OCI-LY1 (cell line): Measurements from ENCODE around the gene PTPRJ.

Experiments used
- H2AFZ ChIP-seq: fragments of 200-600 bp; sonication (generic), shearing (Covaris generic); 2 replicates; pipeline ENCODE4 v1.6.0; 2014; ENCODE audit warnings: antibody characterized with exemption, mild to moderate bottlenecking, low read length
- H3F3A ChIP-seq: fragments of 200-600 bp; sonication (generic), shearing (Covaris generic); 2 replicates; pipeline ENCODE4 v1.6.0; 2014; ENCODE audit warnings: mild to moderate bottlenecking, antibody characterized with exemption, low read length, moderate library complexity; ENCODE audit not compliant: insufficient read depth
- H3K27ac ChIP-seq: fragments of 200-600 bp; sonication (generic); 2 replicates; pipeline ENCODE4 v1.5.1; 2014; ENCODE audit warnings: low read length, mixed run types, mild to moderate bottlenecking, low read depth; ENCODE audit not compliant: poor library complexity, severe bottlenecking
- H3K27me3 ChIP-seq: fragments of 200-600 bp; sonication (generic); 2 replicates; pipeline ENCODE4 v1.6.0; 2014; ENCODE audit warnings: antibody characterized with exemption, mild to moderate bottlenecking, low read length, moderate library complexity; ENCODE audit not compliant: insufficient read depth
- H3K36me3 ChIP-seq: fragments of 200-600 bp; sonication (generic); 2 replicates; pipeline ENCODE4 v1.6.1; 2014; ENCODE audit warnings: mild to moderate bottlenecking, antibody characterized with exemption, low read length, moderate library complexity, mixed read lengths; ENCODE audit not compliant: insufficient read depth
- H3K4me1 ChIP-seq: fragments of 200-600 bp; sonication (generic); 2 replicates; pipeline ENCODE4 v1.5.1; 2014; ENCODE audit warnings: mild to moderate bottlenecking, low read length, moderate library complexity; ENCODE audit not compliant: insufficient read depth, severe bottlenecking
- H3K4me2 ChIP-seq: fragments of 200-600 bp; sonication (generic), shearing (Covaris generic); 2 replicates; pipeline ENCODE4 v1.6.1; 2014; ENCODE audit warnings: low read length
- H3K4me3 ChIP-seq: fragments of 200-600 bp; sonication (generic); 2 replicates; pipeline ENCODE4 v1.5.1; 2014; ENCODE audit warnings: low read length, low read depth, mild to moderate bottlenecking, mixed read lengths; ENCODE audit not compliant: poor library complexity, severe bottlenecking
- H3K79me2 ChIP-seq: fragments of 200-600 bp; shearing (Covaris generic); 2 replicates; pipeline ENCODE4 v1.6.1; 2016; ENCODE audit warnings: mixed run types, low read length, mixed read lengths; ENCODE audit not compliant: insufficient read depth
- H3K9ac ChIP-seq: fragments of 200-600 bp; sonication (generic), shearing (Covaris generic); 2 replicates; pipeline ENCODE4 v1.6.1; 2014; ENCODE audit warnings: mild to moderate bottlenecking, low read length, mixed read lengths
- H3K9me2 ChIP-seq: fragments of 200-600 bp; sonication (generic), shearing (Covaris generic); 2 replicates; pipeline ENCODE4 v1.6.1; 2014; ENCODE audit warnings: low read depth, mild to moderate bottlenecking, low read length, mixed read lengths
- H3K9me3 ChIP-seq: fragments of 200-600 bp; shearing (Covaris generic); 2 replicates; pipeline ENCODE4 v1.6.1; 2014; ENCODE audit warnings: low read length, mixed read lengths
- H4K20me1 ChIP-seq: fragments of 200-600 bp; sonication (generic), shearing (Covaris generic); 2 replicates; pipeline ENCODE4 v1.6.0; 2016; ENCODE audit warnings: mild to moderate bottlenecking, low read length; ENCODE audit not compliant: insufficient read depth
- CTCF ChIP-seq: fragments of 200-600 bp; sonication (generic), shearing (Covaris generic); IDR thresholded peaks from 2 replicates; pipeline ENCODE4 v1.5.1; 2017; ENCODE audit warnings: mild to moderate bottlenecking, antibody characterized with exemption, low read length, moderate library complexity, mixed read lengths
- EZH2 ChIP-seq: fragments of 200-600 bp; sonication (generic), shearing (Covaris generic); IDR thresholded peaks from 2 replicates; pipeline ENCODE4 v1.8.0; 2017; ENCODE audit warnings: borderline replicate concordance, mixed run types, mild to moderate bottlenecking, antibody characterized with exemption, low read length, moderate library complexity, mixed read lengths

Gene PTPRJ

GRCh38 chr11:48044577-48044976, 64.2 kb downstream of the PTPRJ start:
- peak overlapping the region; percentile 60 for H3K9ac ChIP-seq
- H4K20me1 ChIP-seq = no peaks in the 10 kb centered on the region
- H3F3A ChIP-seq = peaks cover 11% of the 10 kb centered on the region
- H3K4me2 ChIP-seq = peak overlapping the region; percentile 63
- peak overlapping the region; percentile 32 for H3K4me3 ChIP-seq
- peaks cover 98% of the 10 kb centered on the region for H3K4me1 ChIP-seq
- no peaks in the 10 kb centered on the region for H3K9me2 ChIP-seq
- H3K27ac ChIP-seq = peak overlapping the region; percentile 98
- no peak overlapping the region for H2AFZ ChIP-seq
- peaks cover 52% of the 10 kb centered on the region for H3K79me2 ChIP-seq
- peaks cover 31% of the 10 kb centered on the region; the same call in 1 of the 2 replicates for H3K36me3 ChIP-seq
- no peaks in the 10 kb centered on the region for H3K9me3 ChIP-seq
- TF ChIP-seq CTCF = no peak
- no peak for TF ChIP-seq EZH2
- no peaks in the 10 kb centered on the region for H3K27me3 ChIP-seq

- H3K79me2 ChIP-seq = peaks cover 59% of the 10 kb centered on the region
These were observed 65.2 kb downstream of the PTPRJ start for GRCh38 chr11:48045536-48045935.

GRCh38 chr11:48047616-48048015, 67.3 kb downstream of the PTPRJ start:
- Histone ChIP-seq H2AFZ (no peak overlapping the region), H3K9me3 (no peaks in the 10 kb centered on the region), H3K79me2 (peaks cover 68% of the 10 kb centered on the region), H3K4me3 (peak overlapping the region; percentile 8), H3K27ac (peak overlapping the region; percentile 95), H3K9ac (peak overlapping the region; percentile 59), H4K20me1 (no peaks in the 10 kb centered on the region), H3K4me2 (peak overlapping the region; percentile 47), H3K36me3 (peaks cover 29% of the 10 kb centered on the region; the same call in 1 of the 2 replicates), H3F3A (peaks cover 9% of the 10 kb centered on the region), H3K9me2 (no peaks in the 10 kb centered on the region), H3K27me3 (no peaks in the 10 kb centered on the region), H3K4me1 (peaks cover 98% of the 10 kb centered on the region)
- TF ChIP-seq CTCF (no peak), EZH2 (no peak)

More at GRCh38 chr11:48045536-48045935, 65.2 kb downstream of the PTPRJ start:
- Histone ChIP-seq H3K27me3 (no peaks in the 10 kb centered on the region), H3K36me3 (peaks cover 31% of the 10 kb centered on the region; the same call in 1 of the 2 replicates), H3K4me3 (peak overlapping the region; percentile 32), H3K9ac (peak overlapping the region; percentile 60), H3K4me2 (peak overlapping the region; percentile 63), H3K4me1 (peaks cover 98% of the 10 kb centered on the region), H3K9me3 (no peaks in the 10 kb centered on the region), H4K20me1 (no peaks in the 10 kb centered on the region), H3F3A (peaks cover 11% of the 10 kb centered on the region), H3K9me2 (no peaks in the 10 kb centered on the region), H3K27ac (peak overlapping the region; percentile 98), H2AFZ (no peak overlapping the region)
- TF ChIP-seq CTCF (no peak), EZH2 (no peak)
